DLD1 (cell line): ENCODE results near the gene LY9.

Source experiments
- in situ Hi-C: cut with HindIII; loops from 2 replicates; pipeline ENCODE4 v1.10.0; 2017; ENCODE audit warnings: low sequenced_read_pairs

LY9 gene

GRCh38 chr1:160830321-160831153 lies 34.6 kb downstream of the LY9 start:
- in situ Hi-C loops: loop anchor here (25.0 kb wide), 1 partner anchor 143 kb away; no protein-coding TSS in a partner anchor

GRCh38 chr1:160834945-160835565 lies 39.1 kb downstream of the LY9 start:
- in situ Hi-C loops: loop anchor here (25.0 kb wide), 1 partner anchor 148 kb away; no protein-coding TSS in a partner anchor

- in situ Hi-C loops: loop anchor here (25.0 kb wide), 1 partner anchor 148 kb away; no protein-coding TSS in a partner anchor
These were observed 39.8 kb downstream of the LY9 start for GRCh38 chr1:160835751-160836150.

- in situ Hi-C loops: loop anchor here (25.0 kb wide), 1 partner anchor 149 kb away; no protein-coding TSS in a partner anchor
These were observed 40.6 kb downstream of the LY9 start for GRCh38 chr1:160836561-160836960.

GRCh38 chr1:160836981-160837557 lies 41.1 kb downstream of the LY9 start:
- in situ Hi-C loops: loop anchor here (25.0 kb wide), 1 partner anchor 150 kb away; no protein-coding TSS in a partner anchor

GRCh38 chr1:160837558-160838205 lies 41.7 kb downstream of the LY9 start:
- in situ Hi-C loops: loop anchor here (25.0 kb wide), 1 partner anchor 150 kb away; no protein-coding TSS in a partner anchor

GRCh38 chr1:160838888-160839287 lies 42.9 kb downstream of the LY9 start:
- in situ Hi-C loops: loop anchor here (25.0 kb wide), 1 partner anchor 152 kb away; no protein-coding TSS in a partner anchor

GRCh38 chr1:160839746-160840145 lies 43.8 kb downstream of the LY9 start:
- in situ Hi-C loops: loop anchor here (25.0 kb wide), 1 partner anchor 152 kb away; no protein-coding TSS in a partner anchor

- in situ Hi-C loops: loop anchor here (25.0 kb wide), 1 partner anchor 154 kb away; no protein-coding TSS in a partner anchor
These were observed 45.1 kb downstream of the LY9 start for GRCh38 chr1:160841079-160841478.

- in situ Hi-C loops: loop anchor here (25.0 kb wide), 1 partner anchor 157 kb away; no protein-coding TSS in a partner anchor
These were observed 48.7 kb downstream of the LY9 start for GRCh38 chr1:160844447-160845232.

- in situ Hi-C loops: loop anchor here (25.0 kb wide), 1 partner anchor 159 kb away; no protein-coding TSS in a partner anchor
These were observed 50.3 kb downstream of the LY9 start for GRCh38 chr1:160846281-160846680.

- in situ Hi-C loops: no loop called here
These were observed 54.6 kb downstream of the LY9 start for GRCh38 chr1:160850541-160850940.

- in situ Hi-C loops: no loop called here
These were observed 55.0 kb downstream of the LY9 start for GRCh38 chr1:160850993-160851392.

GRCh38 chr1:160853014-160853413 lies 57.0 kb downstream of the LY9 start:
- in situ Hi-C loops: no loop called here

- in situ Hi-C loops: no loop called here
These were observed 57.8 kb downstream of the LY9 start for GRCh38 chr1:160853754-160854153.

- in situ Hi-C loops: no loop called here
These were observed 59.4 kb downstream of the LY9 start for GRCh38 chr1:160855181-160855981.

- in situ Hi-C loops: no loop called here
These were observed 62.1 kb downstream of the LY9 start for GRCh38 chr1:160858097-160858496.

GRCh38 chr1:160858507-160858906 lies 62.5 kb downstream of the LY9 start:
- in situ Hi-C loops: no loop called here

GRCh38 chr1:160859166-160859565 lies 63.2 kb downstream of the LY9 start:
- in situ Hi-C loops: no loop called here
